ENCODE data around the gene FAM83D. TPM values are rescaled to one million over a fixed set of nuclear protein-coding genes. Genes with fewer than 3 reads are reported as not detected.

FAM83D gene
- total RNA-seq, 1 donor from 2014 or later, result 73.9 TPM

DNA sequence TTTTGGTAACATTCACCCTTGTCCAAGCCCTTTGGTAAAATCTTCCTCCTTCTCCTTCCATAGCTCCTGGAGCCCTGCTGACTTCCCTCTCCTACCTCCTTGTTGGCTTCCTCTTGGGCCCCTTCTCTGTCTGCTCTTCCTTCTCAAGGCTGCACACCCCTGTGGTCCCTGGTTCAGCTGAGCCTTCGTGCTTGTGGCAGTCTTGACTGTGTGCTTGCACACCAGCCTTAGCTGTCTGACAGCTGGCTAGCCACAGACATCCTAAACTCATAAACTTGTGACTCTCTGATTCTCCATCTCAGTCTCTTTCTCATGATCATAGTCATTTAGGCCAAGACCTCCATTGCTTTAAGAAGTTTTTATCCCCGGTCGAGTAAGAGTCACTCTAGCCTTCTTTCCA is 73.0 kb downstream of the FAM83D start:
- H3K9ac ChIP-seq, result no peak overlapping the region
- DNase-seq (ENCODE audit: low spot score), result no peak
- no peak overlapping the region for H3K4me3 ChIP-seq
- no peak overlapping the region for H3K4me3 Mint-ChIP-seq
- no peak overlapping the region for H3K4me2 ChIP-seq
- H3F3A ChIP-seq (ENCODE audit: low read depth), result no peaks in the 10 kb centered on the region
- no peaks in the 10 kb centered on the region for H3K9me3 Mint-ChIP-seq
- H3K4me1 Mint-ChIP-seq, result no peaks in the 10 kb centered on the region
- no peaks in the 10 kb centered on the region for H3K9me3 ChIP-seq (ENCODE audit: low read depth)
- no peak overlapping the region for H2AFZ ChIP-seq (replicated peaks)
- peaks cover 22% of the 10 kb centered on the region for H3K36me3 Mint-ChIP-seq
- H3K27me3 Mint-ChIP-seq (ENCODE audit: insufficient read depth, low read depth), result no peaks in the 10 kb centered on the region
- no peak for TF ChIP-seq EZH2 (IDR thresholded peaks at IDR 0.05)
- TF ChIP-seq EZH2phosphoT487 (IDR thresholded peaks at IDR 0.05), result no peak
- TF ChIP-seq, protein P1, sequence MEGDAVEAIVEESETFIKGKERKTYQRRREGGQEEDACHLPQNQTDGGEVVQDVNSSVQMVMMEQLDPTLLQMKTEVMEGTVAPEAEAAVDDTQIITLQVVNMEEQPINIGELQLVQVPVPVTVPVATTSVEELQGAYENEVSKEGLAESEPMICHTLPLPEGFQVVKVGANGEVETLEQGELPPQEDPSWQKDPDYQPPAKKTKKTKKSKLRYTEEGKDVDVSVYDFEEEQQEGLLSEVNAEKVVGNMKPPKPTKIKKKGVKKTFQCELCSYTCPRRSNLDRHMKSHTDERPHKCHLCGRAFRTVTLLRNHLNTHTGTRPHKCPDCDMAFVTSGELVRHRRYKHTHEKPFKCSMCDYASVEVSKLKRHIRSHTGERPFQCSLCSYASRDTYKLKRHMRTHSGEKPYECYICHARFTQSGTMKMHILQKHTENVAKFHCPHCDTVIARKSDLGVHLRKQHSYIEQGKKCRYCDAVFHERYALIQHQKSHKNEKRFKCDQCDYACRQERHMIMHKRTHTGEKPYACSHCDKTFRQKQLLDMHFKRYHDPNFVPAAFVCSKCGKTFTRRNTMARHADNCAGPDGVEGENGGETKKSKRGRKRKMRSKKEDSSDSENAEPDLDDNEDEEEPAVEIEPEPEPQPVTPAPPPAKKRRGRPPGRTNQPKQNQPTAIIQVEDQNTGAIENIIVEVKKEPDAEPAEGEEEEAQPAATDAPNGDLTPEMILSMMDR (IDR thresholded peaks at IDR 0.05), result no peak
- no peaks in the 10 kb centered on the region for H3K4me1 ChIP-seq
- no peaks in the 10 kb centered on the region for H4K20me1 ChIP-seq (ENCODE audit: low read depth)
- no peaks in the 10 kb centered on the region for H3K27me3 ChIP-seq
- H3K27ac ChIP-seq, result no peak overlapping the region
- H3K36me3 ChIP-seq, result no peaks in the 10 kb centered on the region
- no peak overlapping the region for H3K27ac Mint-ChIP-seq
- H3K79me2 ChIP-seq (ENCODE audit: low read depth), result no peaks in the 10 kb centered on the region

DNA sequence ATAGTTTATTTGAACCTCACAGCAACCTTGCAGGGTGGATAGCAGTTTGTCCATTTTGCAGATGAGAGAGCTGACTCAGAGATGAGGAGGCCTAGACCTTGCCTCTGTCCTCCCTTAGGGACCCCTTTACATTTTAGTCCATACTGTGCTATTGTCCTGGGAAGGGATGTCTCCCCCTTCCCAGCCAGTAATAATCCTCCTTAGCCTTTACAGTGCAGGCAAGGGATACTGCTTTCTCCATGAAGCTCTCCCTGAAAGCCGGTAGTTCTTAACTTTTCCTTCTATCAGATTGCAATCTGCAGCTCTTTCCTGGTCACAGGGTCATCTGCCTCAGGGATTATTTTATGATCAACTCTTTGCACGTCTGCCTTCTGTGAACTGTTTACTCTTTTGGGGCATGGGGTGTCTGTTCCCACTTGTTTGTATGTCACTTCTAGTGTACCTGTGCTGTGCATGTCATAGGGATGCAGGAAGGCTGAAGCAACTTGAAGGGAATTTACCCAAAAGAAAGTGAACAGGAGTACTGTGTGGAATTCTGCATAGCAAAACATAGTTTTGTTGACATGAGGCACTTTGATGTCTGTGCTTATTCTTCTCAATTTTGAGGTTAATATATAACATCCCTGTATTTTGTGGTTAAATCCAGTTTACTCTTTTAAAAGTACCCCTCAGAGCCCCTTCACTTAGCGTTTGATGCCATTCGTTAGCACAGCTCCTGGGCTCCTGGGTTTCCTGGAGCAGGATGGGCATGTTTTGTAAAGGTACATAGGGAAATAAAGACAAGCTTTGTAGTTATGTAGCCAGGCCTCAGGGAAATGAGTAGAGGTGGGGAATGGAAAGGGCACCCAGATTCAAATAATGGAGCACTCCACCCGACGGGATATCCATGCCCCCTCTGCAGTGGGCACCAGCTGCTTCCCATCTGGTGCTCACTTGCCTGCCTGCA is 74.0 kb downstream of the FAM83D start:
- Histone ChIP-seq H3K36me3 (no peaks in the 10 kb centered on the region), H3K27ac (no peak overlapping the region), H4K20me1 (ENCODE audit: low read depth) (no peaks in the 10 kb centered on the region), H3K27me3 (no peaks in the 10 kb centered on the region), H3K4me1 (no peaks in the 10 kb centered on the region), H3K9ac (no peak overlapping the region), H3K9me3 (ENCODE audit: low read depth) (no peaks in the 10 kb centered on the region), H3K4me3 (no peak overlapping the region), H3K79me2 (ENCODE audit: low read depth) (no peaks in the 10 kb centered on the region), H2AFZ (replicated peaks) (no peak overlapping the region), H3K4me2 (no peak overlapping the region), H3F3A (ENCODE audit: low read depth) (no peaks in the 10 kb centered on the region)
- peaks cover 20% of the 10 kb centered on the region for H3K36me3 Mint-ChIP-seq
- no peaks in the 10 kb centered on the region for H3K9me3 Mint-ChIP-seq
- no peak overlapping the region for H3K4me3 Mint-ChIP-seq
- DNase-seq (ENCODE audit: low spot score), result no peak
- H3K27me3 Mint-ChIP-seq (ENCODE audit: insufficient read depth, low read depth), result no peaks in the 10 kb centered on the region
- TF ChIP-seq, protein P1 (IDR thresholded peaks at IDR 0.05), result no peak
- TF ChIP-seq EZH2 (IDR thresholded peaks at IDR 0.05) (no peak), EZH2phosphoT487 (IDR thresholded peaks at IDR 0.05) (no peak)
- no peak overlapping the region for H3K27ac Mint-ChIP-seq
- H3K4me1 Mint-ChIP-seq, result no peaks in the 10 kb centered on the region

Small RNA genes within 50 kb of the gene (small RNA-seq; reads per million reads assigned to genes)
- gene AL023803.1, result not detected

Other genes starting within 250 kb of the FAM83D start
- gene SLC32A1, start 201.9 kb upstream of the FAM83D start, total RNA-seq (ENCODE audit: low replicate concordance), result 0.04 and 0.37 TPM in 2 replicates
- 9.2 and 14.9 TPM in 2 replicates for gene ACTR5, start 178.0 kb upstream of the FAM83D start, total RNA-seq (ENCODE audit: low replicate concordance)
- 0.95 and 1.6 TPM in 2 replicates for gene PPP1R16B, start 120.7 kb upstream of the FAM83D start, total RNA-seq (ENCODE audit: low replicate concordance)
- 22.0 and 22.5 TPM in 2 replicates for gene DHX35, start 35.9 kb downstream of the FAM83D start, total RNA-seq (ENCODE audit: low replicate concordance)

Data from neural progenitor cell (in vitro differentiated cells).